NT2/D1 (cell line): ENCODE measurements around the gene TSPAN2.

Experiments
- DNase-seq: peaks from one replicate; pipeline ENCODE4 v3.0.0-alpha.2; 2011; ENCODE audit warnings: low read depth, low spot score
- H3K27me3 ChIP-seq: 2 replicates; pipeline ENCODE4 v1.6.0; 2011; ENCODE audit warnings: mild to moderate bottlenecking; ENCODE audit not compliant: insufficient read length, insufficient read depth
- H3K36me3 ChIP-seq: 2 replicates; pipeline ENCODE4 v1.6.1; 2011; ENCODE audit warnings: mild to moderate bottlenecking, low read length, mixed read lengths; ENCODE audit not compliant: insufficient read depth, insufficient read length
- H3K4me1 ChIP-seq: 2 replicates; pipeline ENCODE4 v1.5.1; 2011; ENCODE audit not compliant: insufficient read depth, insufficient read length
- H3K4me3 ChIP-seq: 2 replicates; pipeline ENCODE4 v1.5.1; 2011; ENCODE audit warnings: low read depth; ENCODE audit not compliant: insufficient read length
- H3K9ac ChIP-seq: 2 replicates; pipeline ENCODE4 v1.6.0; 2011; ENCODE audit warnings: low read depth; ENCODE audit not compliant: insufficient read length
- H3K9me3 ChIP-seq: 2 replicates; pipeline ENCODE4 v1.5.1; 2011; ENCODE audit warnings: mild to moderate bottlenecking, low read length; ENCODE audit not compliant: insufficient read depth
- SUZ12 ChIP-seq: IDR thresholded peaks from 2 replicates; pipeline ENCODE4 v1.6.1; 2011; ENCODE audit not compliant: insufficient read length, insufficient read depth; ENCODE audit errors: extremely low read depth
- YY1 ChIP-seq: IDR thresholded peaks from 2 replicates; pipeline ENCODE4 v1.6.1; 2011; ENCODE audit not compliant: insufficient read length, insufficient read depth
- ZNF274 ChIP-seq: IDR thresholded peaks from 2 replicates; pipeline ENCODE4 v1.6.1; 2011; ENCODE audit warnings: mild to moderate bottlenecking, low read depth, low read length

Gene TSPAN2

GRCh38 chr1:115088115-115088778 lies 1.1 kb downstream of the TSPAN2 start:
- H3K4me3 ChIP-seq, result peak overlapping the region; percentile 41
- peak overlapping the region; percentile 57 for H3K9ac ChIP-seq
- H3K27me3 ChIP-seq, result peaks cover 16% of the 10 kb centered on the region
- H3K4me1 ChIP-seq, result peaks cover 5% of the 10 kb centered on the region
- DNase-seq, result no peak
- peaks cover 10% of the 10 kb centered on the region for H3K36me3 ChIP-seq
- no peak for TF ChIP-seq YY1
- TF ChIP-seq SUZ12, result no peak
- no peak for TF ChIP-seq ZNF274
- H3K9me3 ChIP-seq, result peaks cover 12% of the 10 kb centered on the region

DNA sequence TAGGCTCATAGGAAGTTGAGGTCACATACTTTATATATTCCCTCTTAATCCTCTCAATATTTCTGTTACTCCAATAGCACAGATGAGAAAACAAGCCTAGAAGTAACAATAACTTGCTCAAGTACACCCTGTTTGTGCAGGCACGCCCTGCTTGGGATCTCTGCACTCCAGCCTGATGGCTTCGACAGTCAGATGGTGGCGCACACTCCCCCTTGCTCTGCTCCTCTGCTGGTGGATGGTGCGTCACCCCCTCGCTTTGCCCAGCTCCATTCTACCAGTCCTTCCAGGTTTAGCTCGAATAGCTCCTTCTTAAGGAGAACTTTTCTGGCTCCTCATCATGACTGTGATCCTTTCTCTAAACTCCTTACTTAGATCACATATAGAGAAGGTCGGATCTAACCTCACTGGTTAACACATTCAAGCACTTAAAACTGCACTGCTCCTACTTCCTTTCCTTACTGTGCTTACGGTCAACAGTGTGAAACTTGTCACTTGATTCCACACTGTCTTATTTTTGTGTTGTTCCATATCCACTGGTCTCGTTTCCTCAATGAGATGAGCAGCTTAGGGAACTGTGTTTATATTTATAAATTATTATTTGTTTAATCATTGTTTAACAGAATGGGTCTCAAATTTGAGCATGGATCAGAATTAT lies 3.0 kb downstream of the TSPAN2 start:
- peaks cover 12% of the 10 kb centered on the region for H3K9me3 ChIP-seq
- DNase-seq, result no peak
- TF ChIP-seq YY1, result no peak
- no peak for TF ChIP-seq SUZ12
- TF ChIP-seq ZNF274, result no peak
- peaks cover 16% of the 10 kb centered on the region for H3K27me3 ChIP-seq
- no peak overlapping the region for H3K9ac ChIP-seq
- H3K36me3 ChIP-seq, result peaks cover 16% of the 10 kb centered on the region
- H3K4me1 ChIP-seq, result peaks cover 5% of the 10 kb centered on the region
- no peak overlapping the region for H3K4me3 ChIP-seq

- no peak overlapping the region for H3K9ac ChIP-seq
- no peak overlapping the region for H3K4me3 ChIP-seq
- TF ChIP-seq SUZ12 (no peak), ZNF274 (no peak), YY1 (no peak)
- peaks cover 12% of the 10 kb centered on the region for H3K9me3 ChIP-seq
- DNase-seq, result no peak
- H3K27me3 ChIP-seq, result peaks cover 16% of the 10 kb centered on the region
- H3K4me1 ChIP-seq, result no peaks in the 10 kb centered on the region
- H3K36me3 ChIP-seq, result peaks cover 20% of the 10 kb centered on the region
Observed at GRCh38 chr1:115084902-115085511, 4.3 kb downstream of the TSPAN2 start.

GRCh38 chr1:115082949-115083348 lies 6.4 kb downstream of the TSPAN2 start:
- Histone ChIP-seq H3K4me3 (no peak overlapping the region), H3K36me3 (peaks cover 17% of the 10 kb centered on the region), H3K27me3 (peaks cover 4% of the 10 kb centered on the region), H3K9ac (no peak overlapping the region), H3K9me3 (peaks cover 7% of the 10 kb centered on the region), H3K4me1 (no peaks in the 10 kb centered on the region)
- DNase-seq, result no peak
- TF ChIP-seq SUZ12 (no peak), YY1 (no peak), ZNF274 (no peak)

DNA sequence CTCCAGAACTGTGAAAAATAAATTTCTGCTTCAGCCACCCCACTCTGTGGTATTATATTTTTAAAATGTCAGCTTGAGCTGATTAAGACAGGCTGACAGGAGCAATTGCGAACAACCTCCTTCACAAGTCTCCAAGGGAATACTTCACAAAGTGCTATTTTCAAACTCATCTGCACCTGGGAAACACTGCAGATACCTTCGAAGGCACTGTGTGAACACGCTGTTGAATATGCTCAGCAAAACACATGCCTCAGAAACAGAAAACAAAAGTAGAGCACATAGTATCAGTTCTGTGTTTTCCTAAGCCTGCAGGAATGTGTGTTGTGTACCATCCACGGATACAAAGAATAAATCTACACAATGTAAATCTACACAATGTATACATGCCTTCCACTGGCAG lies 10.6 kb downstream of the TSPAN2 start:
- Histone ChIP-seq H3K4me3 (no peak overlapping the region), H3K9ac (no peak overlapping the region), H3K36me3 (peaks cover 10% of the 10 kb centered on the region), H3K9me3 (no peaks in the 10 kb centered on the region), H3K4me1 (no peaks in the 10 kb centered on the region), H3K27me3 (no peaks in the 10 kb centered on the region)
- TF ChIP-seq SUZ12 (no peak), YY1 (no peak), ZNF274 (no peak)
- DNase-seq, result no peak

- no peaks in the 10 kb centered on the region for H3K4me1 ChIP-seq
- no peak for DNase-seq
- TF ChIP-seq YY1, result no peak
- TF ChIP-seq ZNF274, result no peak
- TF ChIP-seq SUZ12, result no peak
Observed at GRCh38 chr1:115077984-115078330, 11.3 kb downstream of the TSPAN2 start.

GRCh38 chr1:115077286-115077983 lies 11.9 kb downstream of the TSPAN2 start:
- no peaks in the 10 kb centered on the region for H3K9me3 ChIP-seq
- H3K4me1 ChIP-seq, result no peaks in the 10 kb centered on the region
- no peak overlapping the region for H3K9ac ChIP-seq
- no peaks in the 10 kb centered on the region for H3K27me3 ChIP-seq
- TF ChIP-seq ZNF274 (no peak), SUZ12 (no peak), YY1 (no peak)
- H3K36me3 ChIP-seq, result peaks cover 4% of the 10 kb centered on the region
- no peak overlapping the region for H3K4me3 ChIP-seq
- DNase-seq, result no peak

More at GRCh38 chr1:115077984-115078330, 11.3 kb downstream of the TSPAN2 start:
- H3K27me3 ChIP-seq, result no peaks in the 10 kb centered on the region
- no peak overlapping the region for H3K4me3 ChIP-seq
- peaks cover 7% of the 10 kb centered on the region for H3K36me3 ChIP-seq
- H3K9ac ChIP-seq, result no peak overlapping the region
- H3K9me3 ChIP-seq, result no peaks in the 10 kb centered on the region
